SKM-1 treated with dmso at 0.1 percent for 144 hours (cell line): ENCODE data around the gene MCFD2.

Source experiments
- DNase-seq: peaks from one replicate; lab custom pipeline; 2025; ENCODE audit not compliant: unreplicated experiment; lab: John Stamatoyannopoulos, UW

Gene MCFD2

GRCh38 chr2:46852124-46852523 is 63.5 kb downstream of the MCFD2 start:
- DNase-seq, result no peak
